Measurements from ENCODE around the gene KRT39. TPM values are rescaled to one million over a fixed set of nuclear protein-coding genes. Genes with fewer than 3 reads are reported as not detected.
"Not testable (repeated sequence)": the region's sequence is repeated elsewhere in the genome, so short reads cannot be mapped to it uniquely, and the experiment has no call there.

KRT39 gene
- total RNA-seq, 1 donor from 2014 or later: not detected

- Histone ChIP-seq H3K27me3 (ENCODE audit: control insufficient read depth, insufficient read depth, low read length) (no peaks in the 10 kb centered on the region), H3K4me3 (ENCODE audit: low read depth, low read length) (no peak overlapping the region), H3K36me3 (ENCODE audit: control insufficient read depth, insufficient read depth, low read length) (no peaks in the 10 kb centered on the region)
- no peak for DNase-seq (ENCODE audit: low read depth)
- TF ChIP-seq CTCF (IDR thresholded peaks at IDR 0.05; ENCODE audit: insufficient read depth, low read length, poor library complexity, severe bottlenecking): no peak
These were observed 40.4 kb downstream of the KRT39 start for GRCh38 chr17:40926341-40926740.

DNA sequence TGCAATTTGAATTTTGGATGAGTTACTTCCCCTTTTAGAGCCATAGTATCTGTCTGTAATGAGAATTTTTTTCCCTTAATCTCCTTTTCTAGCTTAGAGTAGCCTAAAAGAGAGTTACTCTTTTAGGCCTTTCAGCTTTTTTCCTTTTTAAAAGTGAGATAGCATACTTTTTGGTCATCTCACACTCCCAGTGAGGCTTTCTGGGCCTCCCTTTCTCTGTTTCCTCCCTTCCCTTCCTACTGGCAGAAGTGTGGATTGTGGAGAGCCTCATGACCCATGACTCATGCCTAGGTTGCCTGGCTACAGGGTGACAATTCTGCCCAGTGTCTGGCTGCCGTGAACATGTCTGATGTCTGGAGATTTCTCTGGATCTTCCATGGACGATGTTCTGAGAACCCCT lies 44.5 kb downstream of the KRT39 start:
- H3K36me3 ChIP-seq (ENCODE audit: control insufficient read depth, insufficient read depth, low read length): no peaks in the 10 kb centered on the region
- no peak for TF ChIP-seq CTCF (IDR thresholded peaks at IDR 0.05; ENCODE audit: insufficient read depth, low read length, poor library complexity, severe bottlenecking)
- DNase-seq (ENCODE audit: low read depth): peak; percentile 70
- no peaks in the 10 kb centered on the region for H3K27me3 ChIP-seq (ENCODE audit: control insufficient read depth, insufficient read depth, low read length)
- no peak overlapping the region for H3K4me3 ChIP-seq (ENCODE audit: low read depth, low read length)

GRCh38 chr17:40921026-40921425 lies 45.7 kb downstream of the KRT39 start:
- DNase-seq (ENCODE audit: low read depth): no peak
- Histone ChIP-seq H3K27me3 (ENCODE audit: control insufficient read depth, insufficient read depth, low read length) (no peaks in the 10 kb centered on the region), H3K36me3 (ENCODE audit: control insufficient read depth, insufficient read depth, low read length) (no peaks in the 10 kb centered on the region), H3K4me3 (ENCODE audit: low read depth, low read length) (no peak overlapping the region)
- TF ChIP-seq CTCF (IDR thresholded peaks at IDR 0.05; ENCODE audit: insufficient read depth, low read length, poor library complexity, severe bottlenecking): no peak

DNA sequence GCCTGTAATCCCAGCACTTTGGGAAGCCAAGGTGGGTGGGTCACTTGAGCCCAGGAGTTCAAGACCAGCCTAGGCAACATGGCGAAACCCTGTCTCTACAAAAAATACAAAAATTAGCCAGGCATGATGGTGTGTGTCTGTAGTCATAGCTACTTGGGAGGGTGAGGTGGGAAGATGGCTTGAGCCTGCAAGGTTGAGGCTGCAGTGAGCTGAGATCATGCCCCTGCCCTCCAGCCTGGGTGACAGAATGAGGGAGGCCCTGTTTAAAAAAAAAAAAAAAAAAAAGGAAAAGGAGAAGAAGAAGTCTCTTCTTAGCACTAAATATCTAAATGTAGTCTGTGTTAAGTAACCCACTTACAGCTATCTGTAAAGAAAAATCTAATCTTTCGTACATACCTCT lies 49.6 kb downstream of the KRT39 start:
- not testable (repeated sequence) for H3K27me3 ChIP-seq (ENCODE audit: control insufficient read depth, insufficient read depth, low read length); H3K36me3 ChIP-seq (ENCODE audit: control insufficient read depth, insufficient read depth, low read length); H3K4me3 ChIP-seq (ENCODE audit: low read depth, low read length); DNase-seq (ENCODE audit: low read depth)

GRCh38 chr17:40916366-40916765 lies 50.4 kb downstream of the KRT39 start:
- TF ChIP-seq CTCF (IDR thresholded peaks at IDR 0.05; ENCODE audit: insufficient read depth, low read length, poor library complexity, severe bottlenecking): no peak
- no peak for DNase-seq (ENCODE audit: low read depth)
- Histone ChIP-seq H3K36me3 (ENCODE audit: control insufficient read depth, insufficient read depth, low read length) (no peaks in the 10 kb centered on the region), H3K4me3 (ENCODE audit: low read depth, low read length) (no peak overlapping the region), H3K27me3 (ENCODE audit: control insufficient read depth, insufficient read depth, low read length) (no peaks in the 10 kb centered on the region)

DNA sequence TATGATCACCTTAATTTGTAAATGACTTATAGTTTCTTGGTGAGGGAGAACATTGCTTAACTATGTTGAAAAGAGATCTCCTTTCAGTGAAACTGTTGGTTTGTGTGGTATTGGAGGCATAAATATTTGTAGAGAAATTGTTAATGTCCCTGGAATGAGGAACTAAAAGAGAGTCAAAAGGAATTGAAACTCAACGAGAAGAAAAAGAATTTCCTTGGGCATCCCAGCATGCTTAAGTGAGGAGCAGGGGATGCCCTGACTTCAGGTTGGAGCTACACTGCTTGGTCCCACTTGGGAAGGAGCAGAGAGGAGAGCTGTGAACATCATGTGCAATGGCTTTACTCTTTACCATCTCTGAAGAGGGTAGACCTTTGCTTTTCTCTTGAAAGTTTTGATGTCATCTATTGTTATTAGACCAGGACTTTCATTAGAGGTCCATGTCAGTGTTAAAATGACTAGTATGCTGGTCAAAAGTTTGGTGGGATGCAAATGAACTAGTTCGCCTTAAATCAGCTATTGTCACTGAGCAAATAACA lies 51.0 kb downstream of the KRT39 start:
- DNase-seq (ENCODE audit: low read depth): no peak
- TF ChIP-seq CTCF (IDR thresholded peaks at IDR 0.05; ENCODE audit: insufficient read depth, low read length, poor library complexity, severe bottlenecking): no peak
- no peak overlapping the region for H3K4me3 ChIP-seq (ENCODE audit: low read depth, low read length)
- H3K27me3 ChIP-seq (ENCODE audit: control insufficient read depth, insufficient read depth, low read length): no peaks in the 10 kb centered on the region
- no peaks in the 10 kb centered on the region for H3K36me3 ChIP-seq (ENCODE audit: control insufficient read depth, insufficient read depth, low read length)

Measured in kidney epithelial cell (primary cell).